OCI-M1 (cell line): ENCODE results near the gene ADAMTS15.

Experiments
- DNase-seq: peaks from one replicate; lab custom pipeline; 2025; lab: John Stamatoyannopoulos, UW

The ADAMTS15 gene

GRCh38 chr11:130514851-130515250 is 66.4 kb downstream of the ADAMTS15 start:
- no peak for DNase-seq

- no peak for DNase-seq
Observed at GRCh38 chr11:130515829-130516553, 67.5 kb downstream of the ADAMTS15 start.

- no peak for DNase-seq
Observed at GRCh38 chr11:130516554-130517505, 68.4 kb downstream of the ADAMTS15 start.

- no peak for DNase-seq
Observed at GRCh38 chr11:130518164-130518680, 69.8 kb downstream of the ADAMTS15 start.

GRCh38 chr11:130519128-130519932 is 70.9 kb downstream of the ADAMTS15 start:
- no peak for DNase-seq

GRCh38 chr11:130520271-130520671 is 71.8 kb downstream of the ADAMTS15 start:
- no peak for DNase-seq

- peak; percentile 63 for DNase-seq
Observed at GRCh38 chr11:130522284-130522961, 74.0 kb downstream of the ADAMTS15 start.

GRCh38 chr11:130523166-130523565 is 74.7 kb downstream of the ADAMTS15 start:
- no peak for DNase-seq

- DNase-seq, result no peak
Observed at GRCh38 chr11:130523609-130524008, 75.2 kb downstream of the ADAMTS15 start.

- no peak for DNase-seq
Observed at GRCh38 chr11:130524132-130524790, 75.8 kb downstream of the ADAMTS15 start.

- no peak for DNase-seq
Observed at GRCh38 chr11:130525307-130525706, 76.9 kb downstream of the ADAMTS15 start.
